ENCODE measurements around the gene CNTN4. TPM values are rescaled to one million over a fixed set of nuclear protein-coding genes. Genes with fewer than 3 reads are reported as not detected.

CNTN4 gene
- total RNA-seq, 1 experiment from 2014 or later: 1.6 TPM

- H3K4me3 Mint-ChIP-seq: no peak overlapping the region
- no peaks in the 10 kb centered on the region for H3K79me2 ChIP-seq (ENCODE audit: insufficient read depth, low read length)
Observed at GRCh38 chr3:2352134-2352762, 253.6 kb downstream of the CNTN4 start.

More at GRCh38 chr3:2352134-2352762, 253.6 kb downstream of the CNTN4 start:
- peaks cover 3% of the 10 kb centered on the region; the same call in 1 of the 2 replicates for H3K4me1 ChIP-seq (ENCODE audit: insufficient read depth, low read length)
- no peak overlapping the region for H2BK20ac ChIP-seq (ENCODE audit: low read depth, low read length, poor library complexity, severe bottlenecking)
- H3K18ac ChIP-seq (ENCODE audit: insufficient read length, low read depth, low read length): no peak overlapping the region
- no peaks in the 10 kb centered on the region for H4K20me1 ChIP-seq (ENCODE audit: control insufficient read depth, insufficient read depth, insufficient read length)
- H4K91ac ChIP-seq (ENCODE audit: insufficient read length, low read depth, low read length): no peak overlapping the region
- no peak overlapping the region for H2BK15ac ChIP-seq (ENCODE audit: low read depth, low read length)
- Mint-ChIP-seq H3K4me1 (peaks cover 31 to 40% of the 10 kb centered on the region in 2 experiments), H3K9me3 (peaks cover 19 to 23% of the 10 kb centered on the region in 2 experiments), H3K36me3 (ENCODE audit: insufficient read depth in 1 of 3, low read depth in 3 of 3) (peaks cover 13 to 27% (median 19%) of the 10 kb centered on the region in 3 experiments), H3K27me3 (ENCODE audit: low read depth) (no peaks in the 10 kb centered on the region), H3K27ac (no peak overlapping the region)
- DNase-seq: no peak
- no peak overlapping the region for H3K14ac ChIP-seq (ENCODE audit: insufficient read depth, low read length)
- H3K56ac ChIP-seq (ENCODE audit: insufficient read length, low read depth, low read length): no peak overlapping the region
- H3K4me2 ChIP-seq (ENCODE audit: insufficient read depth, insufficient read length, low read length): no peak overlapping the region
- no peak overlapping the region for H3K9ac ChIP-seq (ENCODE audit: extremely low read depth, insufficient read length, low read length)
- H4K8ac ChIP-seq (replicated peaks; ENCODE audit: insufficient read length, low read depth, low read length): no peak overlapping the region
- no peak overlapping the region for H3K23ac ChIP-seq (ENCODE audit: insufficient read length, low read depth, low read length)
- H3T11ph ChIP-seq (ENCODE audit: low read length): no peak overlapping the region
- TF ChIP-seq CTCF (conservative IDR thresholded peaks at IDR 0.05): no peak
- no peak overlapping the region for H2BK12ac ChIP-seq (ENCODE audit: insufficient read length, low read depth, low read length)
- peaks cover 4% of the 10 kb centered on the region for H3K9me3 ChIP-seq (ENCODE audit: control insufficient read depth, low read depth, low read length)
- H2AK5ac ChIP-seq (ENCODE audit: insufficient read length, low read length): no peak overlapping the region
- H2BK5ac ChIP-seq (ENCODE audit: insufficient read length, low read length): no peak overlapping the region
- H3K79me1 ChIP-seq (ENCODE audit: insufficient read depth, low read depth, low read length, poor library complexity, severe bottlenecking): no peaks in the 10 kb centered on the region
- H3K4ac ChIP-seq (ENCODE audit: low read depth, low read length): no peak overlapping the region
- H2BK120ac ChIP-seq (ENCODE audit: low read depth, low read length, poor library complexity, severe bottlenecking): no peak overlapping the region
- H4K5ac ChIP-seq (ENCODE audit: insufficient read length, low read depth, low read length): no peak overlapping the region
- no peak overlapping the region for H2AFZ ChIP-seq (ENCODE audit: low read length)
- WGBS (ENCODE audit: extremely low coverage, insufficient read length, low lambda C conversion rate): no CpG with 5 or more reads among the region's 28 CpGs
- no peaks in the 10 kb centered on the region for H3K23me2 ChIP-seq (ENCODE audit: insufficient read length, low read depth, low read length, poor library complexity, severe bottlenecking)
- H3K27me3 ChIP-seq (ENCODE audit: insufficient read depth, low read length): no peaks in the 10 kb centered on the region
- H3K27ac ChIP-seq (ENCODE audit: insufficient read length, low read depth, low read length): no peak overlapping the region

Data from H9 (cell line).